WTC11 (cell line): Measurements from ENCODE around the gene PPP3R1. TPM values are rescaled to one million over a fixed set of nuclear protein-coding genes. Genes with fewer than 3 reads are reported as not detected.
A peak's percentile ranks its signal among the peaks of the same experiment; 100 is the strongest.

Experiments
- ATAC-seq: fragments of 200-7000 bp; cut with Tn5 transposase; 2 replicates; pipeline ENCODE4 v1.10.0; 2021; ENCODE audit warnings: mild to moderate bottlenecking, moderate library complexity
- CTCF ChIA-PET: fragments of 300-600 bp; sonication (Branson Sonifier 250); formaldehyde crosslinking; loops from one replicate; lab custom pipeline; 2021; ENCODE audit warnings: antibody characterized with exemption; lab: Charles Lee
- POLR2A ChIA-PET: fragments of 350-600 bp; sonication (Branson Sonifier 250); formaldehyde crosslinking; loops from one replicate; lab custom pipeline; 2021; ENCODE audit warnings: antibody characterized with exemption; lab: Charles Lee
- DNase-seq: peaks from one replicate; pipeline ENCODE4 v3.0.0; 2021; ENCODE audit warnings: low spot score
- H3K27ac Mint-ChIP-seq: 2 replicates; pipeline ENCODE4 v1.8.0; 2021; ENCODE audit warnings: mixed read lengths
- H3K27me3 Mint-ChIP-seq: 2 replicates; pipeline ENCODE4 v1.8.0; 2021; ENCODE audit warnings: low read depth, mild to moderate bottlenecking, moderate library complexity, mixed read lengths
- H3K36me3 Mint-ChIP-seq: 2 replicates; pipeline ENCODE4 v1.8.0; 2021; ENCODE audit warnings: mixed read lengths
- H3K4me1 Mint-ChIP-seq: 2 replicates; pipeline ENCODE4 v1.8.0; 2022; ENCODE audit warnings: mixed read lengths
- H3K4me3 Mint-ChIP-seq: 2 replicates; pipeline ENCODE4 v1.8.0; 2021; ENCODE audit warnings: mild to moderate bottlenecking, moderate library complexity, mixed read lengths
- H3K9me3 Mint-ChIP-seq: 2 replicates; pipeline ENCODE4 v1.8.0; 2021; ENCODE audit warnings: mixed read lengths
- ATF1 ChIP-seq: sonication (generic); formaldehyde crosslinking; IDR thresholded peaks from 2 replicates; pipeline ENCODE4 v1.8.1; 2023; ENCODE audit warnings: mild to moderate bottlenecking, moderate library complexity, missing genetic modification reagents
- ATF2 ChIP-seq: sonication (generic); formaldehyde crosslinking; IDR thresholded peaks from 2 replicates; pipeline ENCODE4 v1.8.1; 2022; ENCODE audit warnings: low read depth, missing genetic modification reagents, borderline replicate concordance
- ATF3 ChIP-seq: sonication (generic); formaldehyde crosslinking; conservative IDR thresholded peaks from 2 replicates; pipeline ENCODE4 v1.8.1; 2022; ENCODE audit warnings: mild to moderate bottlenecking, missing genetic modification reagents
- CDX4 ChIP-seq: fragments of 250-450 bp; sonication (Bioruptor Pico); IDR thresholded peaks from 2 replicates; pipeline ENCODE4 v1.9.0; 2021; ENCODE audit warnings: moderate library complexity, mild to moderate bottlenecking, inconsistent platforms, borderline replicate concordance
- E2F4 ChIP-seq: sonication (generic); formaldehyde crosslinking; IDR thresholded peaks from 2 replicates; pipeline ENCODE4 v1.8.1; 2022; ENCODE audit warnings: low read depth, mild to moderate bottlenecking, moderate library complexity, missing genetic modification reagents, borderline replicate concordance
- FOXK1 ChIP-seq: sonication (generic); formaldehyde crosslinking; IDR thresholded peaks from 2 replicates; pipeline ENCODE4 v1.8.0; 2022; ENCODE audit warnings: mild to moderate bottlenecking, moderate library complexity, missing genetic modification reagents
- HMGA2 ChIP-seq: fragments of 250-450 bp; sonication (Bioruptor Pico); IDR thresholded peaks from 2 replicates; pipeline ENCODE4 v1.4.0; 2021; ENCODE audit warnings: mild to moderate bottlenecking, moderate library complexity
- KAT7 ChIP-seq: sonication (generic); formaldehyde crosslinking; IDR thresholded peaks from 2 replicates; pipeline ENCODE4 v1.8.1; 2023; ENCODE audit warnings: missing genetic modification reagents, mild to moderate bottlenecking, borderline replicate concordance
- MLX ChIP-seq: sonication (generic); formaldehyde crosslinking; IDR thresholded peaks from 2 replicates; pipeline ENCODE4 v1.8.1; 2023; ENCODE audit warnings: mild to moderate bottlenecking, missing genetic modification reagents, moderate library complexity
- NR1H2 ChIP-seq: sonication (generic); formaldehyde crosslinking; IDR thresholded peaks from 2 replicates; pipeline ENCODE4 v1.9.0; 2021; ENCODE audit warnings: mild to moderate bottlenecking, moderate library complexity, missing genetic modification reagents
- ZNF232 ChIP-seq: sonication (generic); formaldehyde crosslinking; IDR thresholded peaks from 2 replicates; pipeline ENCODE4 v1.8.0; 2022; ENCODE audit warnings: mild to moderate bottlenecking, missing genetic modification reagents
- ZNF512 ChIP-seq: sonication (generic); formaldehyde crosslinking; IDR thresholded peaks from 2 replicates; pipeline ENCODE4 v1.8.1; 2022; ENCODE audit warnings: missing genetic modification reagents, borderline replicate concordance
- ZNF671 ChIP-seq: fragments of 250-450 bp; sonication (Bioruptor Pico); IDR thresholded peaks from 2 replicates; pipeline ENCODE4 v1.8.0; 2021; ENCODE audit warnings: mild to moderate bottlenecking
- total RNA-seq: library from RNA; stranded (reverse); gene quantifications from 3 replicates; pipeline ENCODE4 v1.2.3, GENCODE V29; 2021

The PPP3R1 gene
- total RNA-seq, 1 experiment from 2014 or later = 61.4 TPM

GRCh38 chr2:68253219-68254068 lies 1.1 kb upstream of the PPP3R1 start:
- H3K4me3 Mint-ChIP-seq = peak overlapping the region; percentile 96
- no peaks in the 10 kb centered on the region for H3K9me3 Mint-ChIP-seq
- no peak for DNase-seq
- peaks cover 7% of the 10 kb centered on the region for H3K36me3 Mint-ChIP-seq
- TF ChIP-seq ATF2 (no peak), NR1H2 (CRISPR knock-in tag) (no peak), HMGA2 (no peak), KAT7 (no peak), ZNF512 (CRISPR knock-in tag) (no peak), E2F4 (CRISPR knock-in tag) (no peak), FOXK1 (CRISPR knock-in tag) (no peak), MLX (CRISPR knock-in tag) (no peak)
- H3K27ac Mint-ChIP-seq = peak overlapping the region; percentile 95
- H3K4me1 Mint-ChIP-seq = peaks cover 28% of the 10 kb centered on the region
- H3K27me3 Mint-ChIP-seq = no peaks in the 10 kb centered on the region
- ChIA-PET CTCF (interaction anchor here (0.6 to 1.5 kb wide), 13 partner anchors 9 to 188 kb away, joined by 3 to 8 read pairs (median 3); partner anchors contain the start of gene CNRIP1), POLR2A (no interaction called here)
- ATAC-seq = no peak

- H3K9me3 Mint-ChIP-seq = no peaks in the 10 kb centered on the region
- peak overlapping the region; percentile 57; the same call in 1 of the 2 replicates for H3K27ac Mint-ChIP-seq
- no peaks in the 10 kb centered on the region for H3K27me3 Mint-ChIP-seq
- peak overlapping the region; percentile 98 for H3K4me3 Mint-ChIP-seq
- no peak for ATAC-seq
- ChIA-PET CTCF (interaction anchor here (0.6 to 1.5 kb wide), 7 partner anchors 8 to 106 kb away, joined by 3 to 8 read pairs (median 3); partner anchors contain the start of gene CNRIP1), POLR2A (interaction anchor here (1.0 kb wide), 1 partner anchor 95 kb away, joined by 3 read pairs; no protein-coding TSS in a partner anchor)
- DNase-seq = peak; percentile 40
- peaks cover 7% of the 10 kb centered on the region for H3K36me3 Mint-ChIP-seq
- TF ChIP-seq CDX4 (CRISPR knock-in tag) (no peak), ZNF671 (CRISPR knock-in tag) (no peak), ATF1 (no peak), ZNF232 (CRISPR knock-in tag) (no peak), KAT7 (no peak), ATF3 (CRISPR knock-in tag) (no peak)
- TF ChIP-seq, all 79 proteins: peak for 0
- H3K4me1 Mint-ChIP-seq = peaks cover 27% of the 10 kb centered on the region
These were observed 405 bp downstream of the PPP3R1 start for GRCh38 chr2:68251855-68252399.
